T-helper 1 cell treated with Interleukin-12 subunit alpha and Interleukin-12 subunit beta and Interleukin-4 antibody, amounts not matched to agents 30 μg/mL and 1 μg/mL, for 36 hours (primary cell): ENCODE data around the gene SH3BP1.

ENCODE experiments used
- H3K27ac Mint-ChIP-seq: one replicate; pipeline ENCODE4 v1.8.0; 2021; ENCODE audit warnings: mild to moderate bottlenecking, mixed read lengths
- H3K27me3 Mint-ChIP-seq: one replicate; pipeline ENCODE4 v1.8.0; 2021; ENCODE audit warnings: low read depth, mixed read lengths
- H3K36me3 Mint-ChIP-seq: one replicate; pipeline ENCODE4 v1.8.0; 2021; ENCODE audit warnings: low read depth, mixed read lengths
- H3K4me1 Mint-ChIP-seq: one replicate; pipeline ENCODE4 v1.8.0; 2021; ENCODE audit warnings: low read depth, mixed read lengths
- H3K4me3 Mint-ChIP-seq: one replicate; pipeline ENCODE4 v1.8.0; 2021; ENCODE audit warnings: mild to moderate bottlenecking, moderate library complexity, mixed read lengths
- H3K9me3 Mint-ChIP-seq: one replicate; pipeline ENCODE4 v1.8.0; 2021; ENCODE audit warnings: mixed read lengths

The SH3BP1 gene

DNA sequence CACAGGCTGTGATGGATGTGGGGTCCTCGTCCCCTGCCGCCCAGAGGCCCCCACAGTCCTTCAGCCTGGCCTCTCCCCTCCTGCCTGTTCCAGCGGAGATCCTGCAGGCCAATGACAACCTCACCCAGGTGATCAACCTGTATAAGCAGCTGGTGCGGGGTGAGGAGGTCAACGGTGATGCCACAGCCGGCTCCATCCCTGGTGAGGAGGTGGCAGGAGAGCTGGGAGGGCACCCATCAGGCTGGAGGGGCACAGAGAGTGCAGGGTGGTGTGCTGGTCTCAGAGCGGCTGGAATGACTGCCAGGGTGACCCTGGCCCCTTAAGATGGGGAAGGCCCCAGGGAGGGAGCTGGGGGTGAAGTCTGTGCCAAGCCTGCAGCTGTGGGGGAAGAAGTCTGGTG is 14.6 kb upstream of the SH3BP1 start:
- no peak overlapping the region for H3K4me3 Mint-ChIP-seq
- no peaks in the 10 kb centered on the region for H3K9me3 Mint-ChIP-seq
- H3K27ac Mint-ChIP-seq, result no peak overlapping the region
- no peaks in the 10 kb centered on the region for H3K27me3 Mint-ChIP-seq
- H3K4me1 Mint-ChIP-seq, result peaks cover 27% of the 10 kb centered on the region
- peaks cover 12% of the 10 kb centered on the region for H3K36me3 Mint-ChIP-seq

DNA sequence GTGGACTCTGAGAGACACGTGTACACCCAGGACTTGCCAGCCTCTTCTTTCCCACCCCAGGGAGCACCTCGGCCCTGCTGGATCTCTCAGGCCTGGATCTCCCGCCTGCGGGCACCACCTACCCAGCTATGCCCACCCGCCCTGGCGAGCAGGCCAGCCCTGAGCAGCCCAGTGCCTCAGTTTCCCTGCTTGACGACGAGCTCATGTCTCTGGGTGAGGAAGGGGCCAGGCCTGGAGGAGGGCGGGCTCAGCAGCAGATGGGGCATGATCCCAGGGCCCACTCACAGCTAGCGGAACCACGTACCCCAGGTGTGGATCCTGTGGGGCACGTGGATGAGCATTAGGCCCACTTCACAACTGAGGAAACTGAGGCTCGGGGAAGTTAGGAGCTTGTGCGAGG is 13.7 kb upstream of the SH3BP1 start:
- Mint-ChIP-seq H3K4me3 (no peak overlapping the region), H3K27me3 (no peaks in the 10 kb centered on the region), H3K27ac (no peak overlapping the region), H3K4me1 (peaks cover 27% of the 10 kb centered on the region), H3K9me3 (no peaks in the 10 kb centered on the region), H3K36me3 (peaks cover 12% of the 10 kb centered on the region)

DNA sequence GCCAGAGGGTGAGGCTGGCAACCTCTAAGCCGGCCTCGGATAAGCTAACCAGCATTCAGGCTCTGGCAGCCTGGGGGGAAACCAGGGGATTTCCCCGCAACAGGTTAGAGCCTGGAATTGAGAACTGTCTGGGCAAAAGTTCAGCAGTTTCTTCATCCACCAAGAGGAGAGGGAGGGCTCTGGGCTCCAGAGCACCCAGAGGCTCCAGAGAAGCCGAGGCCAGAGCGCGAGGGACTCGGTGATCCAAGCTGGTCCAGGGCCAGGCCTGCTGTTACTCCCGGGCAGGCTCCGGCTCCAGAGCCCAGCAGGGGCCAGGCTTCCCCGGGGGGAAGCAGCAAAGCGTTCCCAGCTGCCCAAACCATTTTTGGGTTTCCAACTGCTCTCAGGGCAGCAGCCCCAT is 13.3 kb upstream of the SH3BP1 start:
- Mint-ChIP-seq H3K27ac (no peak overlapping the region), H3K9me3 (no peaks in the 10 kb centered on the region), H3K36me3 (peaks cover 12% of the 10 kb centered on the region), H3K4me1 (peaks cover 28% of the 10 kb centered on the region), H3K4me3 (no peak overlapping the region), H3K27me3 (no peaks in the 10 kb centered on the region)

DNA sequence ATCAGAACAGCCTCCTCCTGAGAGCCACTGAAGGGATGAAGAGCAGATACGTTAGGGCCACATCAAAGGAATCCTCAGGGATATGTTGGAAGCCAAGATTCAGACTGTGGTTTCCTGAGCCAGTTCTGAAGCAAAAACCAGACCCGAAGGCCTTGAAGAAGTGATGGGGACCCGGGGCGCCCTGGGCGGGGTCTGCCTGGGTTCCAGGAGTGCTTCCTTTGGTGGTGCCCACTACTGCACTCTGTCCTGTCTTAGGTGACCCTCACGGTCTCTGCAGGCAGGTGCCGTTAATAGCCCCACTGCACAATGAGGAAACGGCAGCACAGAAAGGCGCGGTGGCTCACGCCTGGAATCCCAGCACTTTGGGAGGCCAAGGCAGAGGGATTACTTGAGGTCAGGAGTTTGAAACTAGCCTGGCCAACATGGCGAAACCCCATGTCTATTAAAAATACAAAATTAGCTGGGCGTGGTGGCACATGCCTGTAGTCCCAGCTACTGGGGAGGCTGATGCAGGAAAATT is 12.9 kb upstream of the SH3BP1 start:
- H3K4me1 Mint-ChIP-seq, result peaks cover 29% of the 10 kb centered on the region
- H3K9me3 Mint-ChIP-seq, result no peaks in the 10 kb centered on the region
- H3K4me3 Mint-ChIP-seq, result no peak overlapping the region
- peaks cover 12% of the 10 kb centered on the region for H3K36me3 Mint-ChIP-seq
- H3K27ac Mint-ChIP-seq, result peak overlapping the region; percentile 79
- H3K27me3 Mint-ChIP-seq, result no peaks in the 10 kb centered on the region

DNA sequence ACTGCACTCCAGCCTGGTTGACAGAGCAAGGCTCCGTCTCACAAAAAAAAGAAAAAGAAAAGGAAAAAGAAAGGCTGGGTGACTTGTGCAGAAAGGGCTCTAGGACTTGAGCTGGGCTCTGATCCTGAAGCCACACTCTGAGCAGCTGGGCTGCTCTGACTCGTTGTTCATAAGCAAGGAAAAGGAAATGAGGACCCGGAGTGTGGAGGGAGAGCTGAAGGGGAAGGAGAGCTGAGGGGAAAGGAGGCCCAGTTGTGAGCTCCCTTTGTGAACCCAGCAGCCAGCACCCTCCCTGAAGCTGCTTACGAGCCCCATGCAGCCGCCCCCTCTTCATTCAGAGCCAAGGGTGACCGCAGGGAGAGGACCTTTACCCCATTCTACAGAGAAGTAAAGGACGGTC is 12.3 kb upstream of the SH3BP1 start:
- no peak overlapping the region for H3K4me3 Mint-ChIP-seq
- H3K9me3 Mint-ChIP-seq, result no peaks in the 10 kb centered on the region
- peaks cover 16% of the 10 kb centered on the region for H3K36me3 Mint-ChIP-seq
- peak overlapping the region; percentile 79 for H3K27ac Mint-ChIP-seq
- peaks cover 33% of the 10 kb centered on the region for H3K4me1 Mint-ChIP-seq
- no peaks in the 10 kb centered on the region for H3K27me3 Mint-ChIP-seq

DNA sequence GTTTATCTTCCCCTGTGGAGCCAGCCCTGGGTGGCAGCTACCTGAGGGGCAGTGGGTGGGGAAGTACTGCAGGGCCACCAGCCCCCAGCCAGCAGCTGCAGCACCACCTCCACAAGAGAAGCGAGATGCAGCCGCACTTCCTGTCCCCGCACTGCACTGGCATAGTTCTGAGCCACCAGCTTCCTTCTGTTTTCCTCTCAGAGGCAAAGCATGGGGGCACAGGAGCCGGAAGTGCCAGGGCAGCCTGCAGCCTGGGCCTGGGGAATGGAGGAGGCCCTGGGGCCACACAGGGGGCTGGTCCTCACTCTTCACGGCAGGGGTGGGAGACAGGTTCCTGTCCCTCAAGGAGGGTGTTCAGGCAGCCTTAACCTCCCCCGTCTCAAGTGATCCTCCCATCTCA is 11.9 kb upstream of the SH3BP1 start:
- Mint-ChIP-seq H3K4me1 (peaks cover 33% of the 10 kb centered on the region), H3K27me3 (no peaks in the 10 kb centered on the region), H3K4me3 (no peak overlapping the region), H3K36me3 (peaks cover 16% of the 10 kb centered on the region), H3K9me3 (no peaks in the 10 kb centered on the region), H3K27ac (peak overlapping the region; percentile 79)

DNA sequence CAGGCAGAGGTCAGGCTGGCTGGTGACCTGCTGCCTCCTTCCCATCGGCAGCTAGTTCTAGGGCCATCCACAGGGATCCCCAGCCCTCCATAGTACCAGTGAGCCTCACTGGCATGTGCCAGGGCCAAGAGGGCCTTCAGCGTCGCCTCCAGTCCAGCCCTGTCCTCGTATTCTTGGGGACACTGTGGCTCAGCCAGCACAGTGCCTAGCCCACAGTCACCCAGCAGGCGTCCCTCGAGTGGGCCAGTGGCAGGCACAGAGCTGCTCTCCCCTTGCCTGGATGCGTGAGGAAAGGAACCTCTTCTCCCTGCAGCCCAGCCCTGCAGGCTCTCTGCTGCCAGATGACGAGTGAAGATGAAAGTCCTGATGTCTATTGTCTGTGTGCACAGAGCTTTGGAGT is 10.6 kb upstream of the SH3BP1 start:
- no peaks in the 10 kb centered on the region for H3K27me3 Mint-ChIP-seq
- H3K9me3 Mint-ChIP-seq, result no peaks in the 10 kb centered on the region
- H3K4me3 Mint-ChIP-seq, result no peak overlapping the region
- peaks cover 12% of the 10 kb centered on the region for H3K36me3 Mint-ChIP-seq
- H3K27ac Mint-ChIP-seq, result no peak overlapping the region
- H3K4me1 Mint-ChIP-seq, result peaks cover 35% of the 10 kb centered on the region

DNA sequence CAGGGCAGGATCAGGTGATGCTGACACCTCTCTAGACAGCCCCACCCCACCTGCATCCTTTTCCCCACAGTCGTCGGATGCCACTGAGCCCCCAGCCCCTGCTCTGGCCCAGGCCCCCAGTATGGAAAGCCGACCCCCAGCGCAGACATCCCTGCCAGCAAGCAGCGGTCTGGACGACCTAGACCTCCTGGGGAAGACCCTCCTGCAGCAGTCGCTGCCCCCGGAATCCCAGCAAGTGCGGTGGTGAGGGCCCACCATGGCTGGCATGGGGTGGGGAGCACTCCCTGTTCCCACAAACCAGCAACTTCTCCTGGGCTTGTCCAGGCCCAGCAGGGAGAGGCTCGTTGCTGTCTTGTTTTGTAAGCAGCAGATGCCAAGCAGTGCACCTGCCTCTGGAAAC is 9.5 kb upstream of the SH3BP1 start:
- Mint-ChIP-seq H3K36me3 (peaks cover 11% of the 10 kb centered on the region), H3K27ac (no peak overlapping the region), H3K9me3 (no peaks in the 10 kb centered on the region), H3K27me3 (no peaks in the 10 kb centered on the region), H3K4me3 (no peak overlapping the region), H3K4me1 (peaks cover 46% of the 10 kb centered on the region)

DNA sequence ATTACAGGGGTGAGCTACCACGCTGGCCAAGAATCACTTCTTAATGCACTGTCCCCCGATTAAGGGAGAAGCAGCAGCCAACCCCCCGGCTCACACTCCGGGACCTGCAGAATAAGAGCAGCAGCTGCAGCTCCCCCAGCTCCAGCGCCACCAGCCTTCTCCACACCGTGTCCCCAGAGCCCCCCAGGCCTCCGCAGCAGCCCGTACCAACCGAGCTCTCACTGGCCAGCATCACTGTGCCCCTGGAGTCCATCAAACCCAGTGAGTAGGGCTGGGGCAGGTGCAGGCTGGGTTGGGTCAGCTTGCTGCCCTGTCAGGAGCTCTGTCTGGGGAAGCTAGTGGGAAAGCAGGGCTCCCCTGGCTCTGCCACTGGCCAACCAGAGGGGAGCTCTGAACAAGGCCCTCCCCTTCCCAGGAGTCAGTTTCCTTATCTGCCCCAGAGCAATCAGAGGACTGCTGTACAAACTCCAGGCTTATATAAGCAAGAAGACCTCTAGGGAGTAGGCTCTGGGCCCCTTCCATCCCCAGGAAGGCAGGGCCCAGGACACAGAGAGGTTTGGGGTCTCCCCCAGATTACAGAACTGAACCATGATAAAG is 8.5 kb upstream of the SH3BP1 start:
- H3K9me3 Mint-ChIP-seq, result no peaks in the 10 kb centered on the region
- no peak overlapping the region for H3K4me3 Mint-ChIP-seq
- H3K27ac Mint-ChIP-seq, result peak overlapping the region; percentile 57
- peaks cover 42% of the 10 kb centered on the region for H3K4me1 Mint-ChIP-seq
- H3K27me3 Mint-ChIP-seq, result no peaks in the 10 kb centered on the region
- H3K36me3 Mint-ChIP-seq, result peaks cover 7% of the 10 kb centered on the region

DNA sequence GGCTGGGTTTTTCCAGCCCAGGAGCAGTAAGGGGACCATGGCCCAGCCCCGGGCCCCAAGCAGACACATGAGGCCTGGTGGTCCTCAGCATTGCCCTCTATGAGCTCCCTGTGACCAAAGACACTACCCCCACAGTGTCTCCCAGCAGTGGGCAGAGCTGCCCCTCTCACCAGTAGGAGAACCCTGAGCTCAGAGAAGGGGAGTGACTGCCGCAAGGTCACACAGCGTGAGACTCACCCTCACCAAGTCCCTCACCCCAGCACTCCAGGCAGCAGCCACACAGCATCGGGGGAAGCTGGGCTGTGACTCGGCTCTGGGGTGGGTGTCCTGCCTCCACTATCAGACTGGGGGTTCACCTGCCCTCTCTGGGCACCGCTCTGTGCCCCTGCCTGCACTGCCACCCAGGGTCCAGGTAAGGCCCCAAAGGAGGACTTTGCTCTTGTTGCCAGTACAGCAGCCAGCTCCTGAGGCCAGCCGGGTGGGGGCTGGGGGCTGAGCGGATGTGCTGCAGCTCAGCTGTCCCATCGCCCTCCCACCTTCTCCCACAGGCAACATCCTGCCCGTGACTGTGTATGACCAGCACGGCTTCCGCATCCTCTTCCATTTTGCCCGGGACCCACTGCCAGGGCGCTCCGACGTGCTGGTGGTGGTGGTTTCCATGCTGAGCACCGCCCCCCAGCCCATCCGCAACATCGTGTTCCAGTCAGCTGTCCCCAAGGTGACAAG is 7.9 kb upstream of the SH3BP1 start:
- peak overlapping the region; percentile 57 for H3K27ac Mint-ChIP-seq
- H3K27me3 Mint-ChIP-seq, result no peaks in the 10 kb centered on the region
- H3K4me1 Mint-ChIP-seq, result peaks cover 46% of the 10 kb centered on the region
- peaks cover 7% of the 10 kb centered on the region for H3K36me3 Mint-ChIP-seq
- H3K4me3 Mint-ChIP-seq, result no peak overlapping the region
- H3K9me3 Mint-ChIP-seq, result no peaks in the 10 kb centered on the region

DNA sequence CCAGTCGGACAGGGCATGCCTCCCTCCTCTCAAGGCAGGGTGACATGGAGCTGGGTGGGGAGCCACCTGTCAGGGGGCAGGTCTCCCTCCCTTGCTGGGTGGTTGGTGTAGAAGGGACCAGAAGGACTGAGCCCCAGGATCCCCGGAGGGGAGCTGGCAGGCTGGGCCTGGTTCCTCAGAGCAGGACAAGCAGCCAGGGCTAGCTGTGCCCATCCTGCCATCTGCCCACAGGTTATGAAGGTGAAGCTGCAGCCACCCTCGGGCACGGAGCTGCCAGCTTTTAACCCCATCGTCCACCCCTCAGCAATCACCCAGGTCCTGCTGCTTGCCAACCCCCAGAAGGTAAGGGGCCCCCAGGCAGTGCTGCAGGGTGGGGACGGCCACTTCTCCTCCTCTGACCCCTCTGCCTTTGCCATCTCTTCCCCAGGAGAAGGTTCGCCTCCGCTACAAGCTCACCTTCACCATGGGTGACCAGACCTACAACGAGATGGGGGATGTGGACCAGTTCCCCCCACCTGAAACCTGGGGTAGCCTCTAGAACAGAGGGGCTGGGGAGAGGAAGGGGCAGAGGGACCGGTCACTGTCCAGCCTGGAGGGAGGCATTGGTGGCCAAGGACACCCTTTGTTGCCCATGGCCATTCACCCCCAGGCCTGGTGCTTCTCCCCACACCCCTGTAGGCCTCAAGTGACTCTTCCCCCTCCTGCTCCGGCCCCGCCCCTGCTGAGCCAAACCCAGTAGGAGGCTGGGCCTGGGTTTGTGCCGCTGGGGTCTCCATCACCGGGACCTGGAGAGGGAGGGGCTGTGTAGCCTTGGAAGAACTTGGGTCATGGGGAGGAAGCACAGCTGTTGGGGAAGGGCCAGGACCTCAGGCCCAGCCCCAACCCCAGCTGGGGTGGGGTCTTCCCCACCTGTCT is 7.0 kb upstream of the SH3BP1 start:
- H3K4me3 Mint-ChIP-seq, result no peak overlapping the region
- H3K9me3 Mint-ChIP-seq, result no peaks in the 10 kb centered on the region
- H3K4me1 Mint-ChIP-seq, result peaks cover 46% of the 10 kb centered on the region
- peak overlapping the region; percentile 93 for H3K27ac Mint-ChIP-seq
- H3K27me3 Mint-ChIP-seq, result no peaks in the 10 kb centered on the region
- peaks cover 7% of the 10 kb centered on the region for H3K36me3 Mint-ChIP-seq

DNA sequence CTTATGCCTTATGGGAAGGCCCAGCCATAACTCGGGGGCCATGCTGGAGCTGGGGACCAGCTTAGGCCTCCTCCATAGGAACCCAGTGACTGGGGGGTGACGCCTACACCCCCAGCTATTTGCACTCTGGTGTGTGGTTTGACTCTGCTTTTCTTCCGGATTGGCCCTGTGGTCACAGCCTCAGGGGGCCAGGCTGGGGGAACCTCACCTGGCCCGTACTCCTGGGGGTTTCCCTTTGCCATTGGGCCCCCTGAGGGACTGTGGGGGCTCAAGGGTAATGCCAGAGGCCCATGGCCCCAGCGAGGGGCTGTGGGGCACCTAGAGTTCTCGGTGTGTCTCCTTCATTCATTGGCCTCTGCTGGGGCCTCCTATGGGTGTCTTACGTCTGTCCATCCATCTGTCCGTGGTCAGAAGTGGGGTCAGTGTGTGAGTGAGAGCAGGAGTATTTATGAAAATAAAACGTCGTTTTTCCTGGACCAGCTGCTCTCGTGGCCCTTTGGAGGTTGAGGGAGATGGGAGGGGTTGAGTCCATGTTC is 6.3 kb upstream of the SH3BP1 start:
- H3K36me3 Mint-ChIP-seq, result peaks cover 7% of the 10 kb centered on the region
- no peaks in the 10 kb centered on the region for H3K9me3 Mint-ChIP-seq
- peaks cover 48% of the 10 kb centered on the region for H3K4me1 Mint-ChIP-seq
- peak overlapping the region; percentile 93 for H3K27ac Mint-ChIP-seq
- no peaks in the 10 kb centered on the region for H3K27me3 Mint-ChIP-seq
- peak overlapping the region; percentile 43 for H3K4me3 Mint-ChIP-seq

DNA sequence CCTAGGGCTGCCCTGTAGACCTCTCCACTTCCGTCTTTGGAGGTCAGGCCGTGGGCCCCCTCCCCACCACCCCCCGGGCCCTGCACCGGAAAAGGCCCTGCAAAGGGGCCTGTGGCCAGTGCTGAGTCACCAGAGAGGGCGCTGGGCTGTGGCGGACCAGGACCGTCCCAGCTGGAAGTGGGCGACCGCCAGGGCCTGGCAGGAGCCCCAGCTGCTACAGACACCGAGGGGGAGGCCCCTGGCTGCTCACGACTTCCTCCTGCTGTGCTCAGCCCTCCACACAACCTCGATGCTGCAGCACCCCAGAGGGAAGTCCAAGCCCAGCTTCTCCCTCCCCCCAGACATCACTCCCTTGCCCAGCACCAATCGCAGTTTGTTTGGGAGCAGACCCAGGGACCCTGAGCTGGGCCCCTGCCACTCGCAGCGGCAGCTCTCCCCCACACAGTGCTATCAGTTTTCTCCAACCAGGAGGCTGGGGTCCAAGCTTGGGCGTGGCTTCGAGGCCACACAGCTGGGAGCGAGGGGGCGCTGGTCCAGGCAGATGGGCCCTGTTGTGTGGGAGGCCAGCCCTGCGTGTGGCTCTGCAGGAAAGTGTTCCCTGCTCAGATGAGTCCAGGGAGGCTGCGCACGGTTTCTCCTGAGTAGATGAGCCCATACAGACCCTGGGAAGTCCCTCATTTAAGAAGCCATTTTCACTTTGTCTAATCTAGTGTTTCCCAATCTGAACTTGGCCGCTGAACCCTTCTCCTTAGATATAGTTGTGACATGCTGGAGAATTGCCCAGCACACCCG is 5.6 kb upstream of the SH3BP1 start:
- peak overlapping the region; percentile 93 for H3K27ac Mint-ChIP-seq
- H3K4me3 Mint-ChIP-seq, result peak overlapping the region; percentile 67
- H3K27me3 Mint-ChIP-seq, result no peaks in the 10 kb centered on the region
- peaks cover 10% of the 10 kb centered on the region for H3K36me3 Mint-ChIP-seq
- peaks cover 50% of the 10 kb centered on the region for H3K4me1 Mint-ChIP-seq
- H3K9me3 Mint-ChIP-seq, result no peaks in the 10 kb centered on the region
